IMR-90 (cell line): ENCODE measurements around the gene SIRT7. TPM values are rescaled to one million over a fixed set of nuclear protein-coding genes. Genes with fewer than 3 reads are reported as not detected.

Experiments used
- ATAC-seq: fragments of 200-7000 bp; cut with Tn5 transposase; 2 replicates; pipeline ENCODE4 v1.9.1; 2020; ENCODE audit warnings: low read depth, mild to moderate bottlenecking, moderate library complexity
- BruUV-seq: library from RNA; stranded (reverse); fragments of 400-500 nt; replicated peaks from 2 replicates; lab custom pipeline; 2021; lab: Mats Ljungman, UMichigan
- CTCF ChIA-PET: fragments of 300-600 bp; formaldehyde crosslinking; extraction: SDS; loops from one replicate; lab custom pipeline; 2021; ENCODE audit warnings: antibody characterized with exemption; lab: Yijun Ruan, JAX
- POLR2A ChIA-PET: fragments of 300-600 bp; sonication (Branson Sonifier 250); formaldehyde crosslinking; loops from one replicate; lab custom pipeline; 2022; ENCODE audit warnings: antibody characterized with exemption; ENCODE audit not compliant: unreplicated experiment; lab: Charles Lee
- DNase-seq: peaks from one replicate; pipeline ENCODE4 v3.0.0; 2013
- H2AFZ ChIP-seq: replicated peaks from 2 replicates; pipeline ENCODE3; 2013; ENCODE audit warnings: low read length, mild to moderate bottlenecking; ENCODE audit not compliant: poor library complexity
- H2AK5ac ChIP-seq: 2 replicates; pipeline ENCODE4 v1.6.1; 2013; ENCODE audit warnings: low read depth, low read length, inconsistent platforms
- H2AK9ac ChIP-seq: replicated peaks from 2 replicates; pipeline ENCODE3; 2013; ENCODE audit warnings: mild to moderate bottlenecking, low read depth, low read length, moderate library complexity; ENCODE audit not compliant: poor library complexity
- H2BK120ac ChIP-seq: 2 replicates; pipeline ENCODE4 v1.6.1; 2013; ENCODE audit warnings: low read depth, low read length, inconsistent platforms
- H2BK15ac ChIP-seq: 3 replicates; pipeline ENCODE4 v1.6.1; 2013; ENCODE audit warnings: low read depth, low read length, inconsistent platforms
- H2BK20ac ChIP-seq: 2 replicates; pipeline ENCODE4 v1.6.1; 2013; ENCODE audit warnings: low read depth, mild to moderate bottlenecking, inconsistent platforms, low read length, moderate library complexity
- H2BK5ac ChIP-seq: 2 replicates; pipeline ENCODE4 v1.6.1; 2013; ENCODE audit warnings: mild to moderate bottlenecking, low read depth, low read length, inconsistent platforms; ENCODE audit not compliant: poor library complexity, severe bottlenecking
- H3K14ac ChIP-seq: replicated peaks from 2 replicates; pipeline ENCODE4 v1.6.1; 2013; ENCODE audit warnings: low read depth, low read length, inconsistent platforms
- H3K18ac ChIP-seq: 2 replicates; pipeline ENCODE4 v1.6.1; 2013; ENCODE audit warnings: low read depth, low read length, control low read depth
- H3K23ac ChIP-seq: 2 replicates; pipeline ENCODE4 v1.6.1; 2013; ENCODE audit warnings: low read depth, low read length, inconsistent platforms
- H3K27ac ChIP-seq: 2 replicates; pipeline ENCODE4 v1.5.1; 2013; ENCODE audit warnings: mild to moderate bottlenecking, control low read depth, low read length; ENCODE audit not compliant: insufficient read depth
- H3K27me3 ChIP-seq: 2 replicates; pipeline ENCODE4 v1.6.1; 2013; ENCODE audit warnings: low read length; ENCODE audit not compliant: control insufficient read depth, insufficient read depth
- H3K36me3 ChIP-seq: 2 replicates; pipeline ENCODE4 v1.6.1; 2013; ENCODE audit warnings: low read length, mixed read lengths; ENCODE audit not compliant: control insufficient read depth, insufficient read depth
- H3K4ac ChIP-seq: 2 replicates; pipeline ENCODE4 v1.6.1; 2013; ENCODE audit warnings: low read depth, low read length, inconsistent platforms
- H3K4me1 ChIP-seq: 2 replicates; pipeline ENCODE4 v1.6.1; 2013; ENCODE audit warnings: low read length, mixed read lengths; ENCODE audit not compliant: control insufficient read depth, insufficient read depth
- H3K4me2 ChIP-seq: 2 replicates; pipeline ENCODE4 v1.6.1; 2013; ENCODE audit warnings: low read depth, mild to moderate bottlenecking, control low read depth, low read length, moderate library complexity
- H3K4me3 ChIP-seq: 2 replicates; pipeline ENCODE4 v1.5.1; 2013; ENCODE audit warnings: low read depth, mild to moderate bottlenecking, control low read depth, low read length, moderate library complexity; ENCODE audit not compliant: insufficient read depth
- H3K56ac ChIP-seq: 2 replicates; pipeline ENCODE4 v1.6.1; 2013; ENCODE audit warnings: low read length, inconsistent platforms; ENCODE audit not compliant: insufficient read depth; ENCODE audit errors: extremely low read depth
- H3K79me1 ChIP-seq, 2 experiments: 2 replicates each; pipeline ENCODE4 v1.6.1; 2013; ENCODE audit warnings: low read length in 2 of 2, inconsistent platforms in 1 of 2, low read depth in 1 of 2
- H3K9ac ChIP-seq: 2 replicates; pipeline ENCODE4 v1.6.1; 2013; ENCODE audit warnings: low read depth, low read length, control low read depth
- H3K9me1 ChIP-seq: 2 replicates; pipeline ENCODE4 v1.6.1; 2013; ENCODE audit warnings: low read length, inconsistent platforms; ENCODE audit not compliant: insufficient read depth
- H3K9me3 ChIP-seq: 2 replicates; pipeline ENCODE4 v1.6.1; 2013; ENCODE audit warnings: low read length; ENCODE audit not compliant: control insufficient read depth, insufficient read depth
- H4K20me1 ChIP-seq: 2 replicates; pipeline ENCODE4 v1.6.1; 2013; ENCODE audit warnings: low read length, inconsistent platforms; ENCODE audit not compliant: insufficient read depth
- H4K5ac ChIP-seq: 2 replicates; pipeline ENCODE4 v1.6.1; 2013; ENCODE audit warnings: mild to moderate bottlenecking, low read depth, low read length, control low read depth
- H4K8ac ChIP-seq, 2 experiments: 2 replicates each; pipeline ENCODE4 v1.6.1; 2013; ENCODE audit warnings: low read depth in 2 of 2, low read length in 2 of 2, control low read depth in 1 of 2, inconsistent platforms in 1 of 2
- H4K91ac ChIP-seq: 2 replicates; pipeline ENCODE4 v1.6.1; 2013; ENCODE audit warnings: low read depth, low read length, inconsistent platforms; ENCODE audit not compliant: insufficient read depth
- BHLHE40 ChIP-seq: fragments of 150-350 bp; IDR thresholded peaks from 2 replicates; pipeline ENCODE4 v1.6.1; 2016; ENCODE audit warnings: mild to moderate bottlenecking, low read depth, low read length
- CEBPB ChIP-seq: IDR thresholded peaks from 2 replicates; pipeline ENCODE4 v1.6.1; 2012; ENCODE audit warnings: low read depth, low read length, improper control_type of control experiment
- CHD1 ChIP-seq: IDR thresholded peaks from 2 replicates; pipeline ENCODE4 v1.6.1; 2012; ENCODE audit warnings: low read depth, low read length, improper control_type of control experiment
- FOS ChIP-seq: fragments of 150-350 bp; IDR thresholded peaks from 2 replicates; pipeline ENCODE4 v1.6.1; 2016; ENCODE audit warnings: low read depth, low read length
- MAFK ChIP-seq: IDR thresholded peaks from 2 replicates; pipeline ENCODE4 v1.6.1; 2012; ENCODE audit warnings: low read depth, low read length, improper control_type of control experiment
- MAZ ChIP-seq: IDR thresholded peaks from 2 replicates; pipeline ENCODE4 v1.6.1; 2012; ENCODE audit warnings: low read depth, mild to moderate bottlenecking, low read length, improper control_type of control experiment, moderate library complexity, borderline replicate concordance
- MXI1 ChIP-seq: IDR thresholded peaks from 2 replicates; pipeline ENCODE4 v1.6.1; 2012; ENCODE audit warnings: low read depth, mild to moderate bottlenecking, low read length, moderate library complexity, borderline replicate concordance
- NFE2L2 ChIP-seq: fragments of 150-350 bp; IDR thresholded peaks from 2 replicates; pipeline ENCODE4 v1.6.1; 2016; ENCODE audit warnings: low read depth, mild to moderate bottlenecking, low read length
- POLR2A ChIP-seq: IDR thresholded peaks from 2 replicates; pipeline ENCODE4 v1.6.1; 2012; ENCODE audit warnings: mild to moderate bottlenecking, low read depth, low read length
- RAD21 ChIP-seq: IDR thresholded peaks from 2 replicates; pipeline ENCODE4 v1.6.1; 2012; ENCODE audit warnings: low read length, improper control_type of control experiment
- RCOR1 ChIP-seq: IDR thresholded peaks from 2 replicates; pipeline ENCODE4 v1.6.1; 2012; ENCODE audit warnings: mild to moderate bottlenecking, low read length, improper control_type of control experiment; ENCODE audit not compliant: insufficient replicate concordance
- RFX5 ChIP-seq: IDR thresholded peaks from 2 replicates; pipeline ENCODE4 v1.8.0; 2012; ENCODE audit warnings: low read depth, mild to moderate bottlenecking, low read length, moderate library complexity
- SMC3 ChIP-seq: fragments of 150-350 bp; IDR thresholded peaks from 2 replicates; pipeline ENCODE4 v1.6.1; 2016; ENCODE audit warnings: low read depth, mild to moderate bottlenecking, antibody characterized with exemption, low read length, moderate library complexity
- WGBS, 2 experiments: methylation state at CpG; one replicate each; pipeline versions ENCODE4 v1.1.5 to v1.1.7; 2013; ENCODE audit warnings: missing lambda C conversion rate in 2 of 2; ENCODE audit not compliant: insufficient read length in 1 of 2; ENCODE audit errors: extremely low coverage in 2 of 2; 5-methylcytosine and 5-hydroxymethylcytosine counted together
- dilution Hi-C: fragments of 300-500 bp; cut with HindIII; formaldehyde crosslinking; loops from one replicate; pipeline ENCODE4 v1.14.3; 2018; ENCODE audit warnings: low sequenced_read_pairs; ENCODE audit not compliant: unreplicated experiment
- in situ Hi-C: fragments of 300-500 bp; cut with MboI; formaldehyde crosslinking; loops from 3 replicates; pipeline ENCODE4 v1.14.3; 2019; ENCODE audit warnings: low sequenced_read_pairs, inconsistent platforms, mixed read lengths
- intact Hi-C: fragments of 100-400 bp; cut with micrococcal nuclease; formaldehyde crosslinking; loops from 2 replicates; pipeline ENCODE4 v1.10.0; 2022
- polyA plus RNA-seq, 3 experiments: library from polyadenylated mRNA; depleted of rRNA; stranded (reverse); fragments of >200 nt; gene quantifications; 2 replicates each; pipeline ENCODE4 v1.2.3, GENCODE V29; 2012; ENCODE audit warnings: low replicate concordance in 1 of 3
- total RNA-seq: library from RNA; depleted of rRNA; stranded (reverse); fragments of >200 nt; gene quantifications from 2 replicates; pipeline ENCODE4 v1.2.3, GENCODE V29; 2012
- TF ChIP-seq, protein P1 (sequence below): fragments of 150-350 bp; IDR thresholded peaks from 2 replicates; pipeline ENCODE4 v1.6.1; 2017; ENCODE audit warnings: mild to moderate bottlenecking, antibody characterized with exemption, low read length, low read depth
- TF ChIP-seq, protein P2 (sequence below): conservative IDR thresholded peaks from 2 replicates; pipeline ENCODE4 v1.5.1; 2012; ENCODE audit warnings: mild to moderate bottlenecking, low read depth, low read length, improper control_type of control experiment

Gene SIRT7
- total and polyA plus RNA-seq, 2 of the 4 experiments (the other 2 are of a cell fraction), result 14.5 to 19.8 TPM

DNA sequence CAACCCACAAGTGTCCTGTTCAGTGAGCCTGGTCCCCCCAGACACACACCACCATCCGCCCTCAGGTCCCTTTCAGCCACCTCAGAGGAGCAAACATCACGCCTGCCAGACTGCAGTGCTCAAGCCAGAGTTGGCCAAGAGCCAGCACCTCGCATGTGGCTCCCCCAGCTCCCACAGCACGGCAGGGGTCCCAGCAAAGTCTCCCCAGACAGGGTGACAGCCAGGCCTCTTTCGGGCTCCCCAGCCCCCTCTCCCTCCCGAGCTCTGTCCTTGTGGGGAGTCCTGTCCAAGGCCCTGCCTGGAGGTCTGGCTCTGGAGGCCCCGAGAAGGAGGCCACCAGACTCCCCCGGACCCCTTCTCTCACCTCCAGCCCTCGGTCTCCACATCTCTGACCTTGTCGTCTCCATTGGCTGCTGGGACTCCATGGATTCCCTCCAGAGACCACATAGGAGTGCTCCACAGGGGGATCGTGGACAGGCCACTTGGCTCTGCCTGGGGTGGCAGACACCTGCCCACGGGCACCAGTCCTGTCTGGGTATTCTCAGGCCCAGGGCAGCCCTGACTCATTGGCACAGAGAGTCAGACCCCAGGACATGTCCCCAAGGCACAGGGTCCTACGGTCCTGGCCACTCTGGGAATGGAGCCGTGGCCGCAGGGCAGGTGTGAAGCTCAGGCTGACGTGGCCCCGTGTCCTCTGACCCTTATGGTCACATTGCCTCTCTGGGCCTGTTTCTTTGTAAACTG, 30.8 kb upstream of the SIRT7 start:
- BruUV-seq, result no TSS peak
- Histone ChIP-seq H3K14ac (no peak overlapping the region), H4K20me1 (no peaks in the 10 kb centered on the region), H2BK15ac (no peak overlapping the region), H2AK9ac (no peak overlapping the region), H4K8ac (no peak overlapping the region), H3K18ac (no peak overlapping the region), H4K91ac (no peak overlapping the region), H3K4ac (no peak overlapping the region), H3K9me3 (no peaks in the 10 kb centered on the region), H3K9ac (no peak overlapping the region), H3K4me3 (no peak overlapping the region), H2BK120ac (no peak overlapping the region), H3K27ac (no peak overlapping the region), H3K23ac (no peak overlapping the region), H2AFZ (no peak overlapping the region), H3K4me2 (no peak overlapping the region), H3K56ac (no peak overlapping the region), H4K5ac (no peak overlapping the region), H2BK5ac (no peak overlapping the region), H3K27me3 (peaks cover 15% of the 10 kb centered on the region), H2BK20ac (no peak overlapping the region), H3K9me1 (no peaks in the 10 kb centered on the region), H2AK5ac (no peak overlapping the region), H3K79me1 (no peaks in the 10 kb centered on the region), H3K4me1 (no peaks in the 10 kb centered on the region), H3K36me3 (no peaks in the 10 kb centered on the region)
- TF ChIP-seq RAD21, result no peak
- no peak for TF ChIP-seq SMC3
- TF ChIP-seq, protein P1, sequence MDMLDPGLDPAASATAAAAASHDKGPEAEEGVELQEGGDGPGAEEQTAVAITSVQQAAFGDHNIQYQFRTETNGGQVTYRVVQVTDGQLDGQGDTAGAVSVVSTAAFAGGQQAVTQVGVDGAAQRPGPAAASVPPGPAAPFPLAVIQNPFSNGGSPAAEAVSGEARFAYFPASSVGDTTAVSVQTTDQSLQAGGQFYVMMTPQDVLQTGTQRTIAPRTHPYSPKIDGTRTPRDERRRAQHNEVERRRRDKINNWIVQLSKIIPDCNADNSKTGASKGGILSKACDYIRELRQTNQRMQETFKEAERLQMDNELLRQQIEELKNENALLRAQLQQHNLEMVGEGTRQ, result no peak
- no peak for TF ChIP-seq MXI1
- TF ChIP-seq CHD1, result no peak
- TF ChIP-seq, protein P2, sequence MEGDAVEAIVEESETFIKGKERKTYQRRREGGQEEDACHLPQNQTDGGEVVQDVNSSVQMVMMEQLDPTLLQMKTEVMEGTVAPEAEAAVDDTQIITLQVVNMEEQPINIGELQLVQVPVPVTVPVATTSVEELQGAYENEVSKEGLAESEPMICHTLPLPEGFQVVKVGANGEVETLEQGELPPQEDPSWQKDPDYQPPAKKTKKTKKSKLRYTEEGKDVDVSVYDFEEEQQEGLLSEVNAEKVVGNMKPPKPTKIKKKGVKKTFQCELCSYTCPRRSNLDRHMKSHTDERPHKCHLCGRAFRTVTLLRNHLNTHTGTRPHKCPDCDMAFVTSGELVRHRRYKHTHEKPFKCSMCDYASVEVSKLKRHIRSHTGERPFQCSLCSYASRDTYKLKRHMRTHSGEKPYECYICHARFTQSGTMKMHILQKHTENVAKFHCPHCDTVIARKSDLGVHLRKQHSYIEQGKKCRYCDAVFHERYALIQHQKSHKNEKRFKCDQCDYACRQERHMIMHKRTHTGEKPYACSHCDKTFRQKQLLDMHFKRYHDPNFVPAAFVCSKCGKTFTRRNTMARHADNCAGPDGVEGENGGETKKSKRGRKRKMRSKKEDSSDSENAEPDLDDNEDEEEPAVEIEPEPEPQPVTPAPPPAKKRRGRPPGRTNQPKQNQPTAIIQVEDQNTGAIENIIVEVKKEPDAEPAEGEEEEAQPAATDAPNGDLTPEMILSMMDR, result no peak
- TF ChIP-seq POLR2A, result no peak
- no peak for TF ChIP-seq NFE2L2
- TF ChIP-seq MAZ, result no peak
- TF ChIP-seq MAFK, result no peak
- no peak for TF ChIP-seq FOS
- TF ChIP-seq RCOR1, result no peak
- no peak for TF ChIP-seq BHLHE40
- no peak for TF ChIP-seq CEBPB
- no peak for TF ChIP-seq RFX5
- no peak for DNase-seq
- in situ Hi-C loops (no loop called here), dilution Hi-C loops (no loop called here), intact Hi-C loops (no loop called here)
- ATAC-seq, result no peak
- 65% methylated on average over 4 of the region's 17 CpGs; no CpG with 5 or more reads in 1 of the 2 experiments for WGBS, 2 experiments
- ChIA-PET POLR2A (no interaction called here), CTCF (no interaction called here)
